Esophagus muscularis mucosa (tissue), 3 donors: ENCODE results near the gene REPS2.

Experiments used
- POLR2A ChIP-seq: fragments of 450-650 bp; IDR thresholded peaks from one replicate; pipeline ENCODE4 v1.6.1; 2017; ENCODE audit warnings: antibody characterized with exemption, moderate library complexity, mild to moderate bottlenecking, low read depth
- TF ChIP-seq, protein P1 (sequence below), 3 experiments: fragments of 200-600 bp in 2 of 3; fragments of 450-650 bp in 1 of 3; sonication (generic) in 2 of 3; IDR thresholded peaks; one replicate each; pipeline ENCODE4 v1.5.1; 2017 to 2019; ENCODE audit warnings: antibody characterized with exemption in 3 of 3, mild to moderate bottlenecking in 2 of 3, moderate library complexity in 1 of 3

DNA sequence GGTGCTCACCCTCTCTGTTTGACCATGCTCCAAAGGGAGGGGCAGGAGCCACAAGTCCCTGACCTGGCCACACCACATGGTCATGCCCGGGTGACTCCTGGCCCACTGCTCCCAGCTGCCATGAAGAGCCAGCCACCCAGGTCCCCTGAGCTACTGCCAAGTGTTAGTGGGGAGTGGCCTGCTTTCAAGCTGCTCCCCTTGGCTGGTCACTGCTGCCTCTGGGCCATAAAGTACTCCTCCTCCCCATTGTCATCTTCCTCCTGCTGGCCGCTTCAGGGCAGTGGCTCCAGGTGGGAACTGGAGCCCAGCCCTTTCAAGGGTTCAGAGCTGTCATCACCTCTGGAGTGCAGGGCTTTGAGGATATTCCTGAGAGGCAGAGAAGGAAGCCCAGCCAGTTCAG is 49.0 kb upstream of the REPS2 start:
- TF ChIP-seq, protein P1, sequence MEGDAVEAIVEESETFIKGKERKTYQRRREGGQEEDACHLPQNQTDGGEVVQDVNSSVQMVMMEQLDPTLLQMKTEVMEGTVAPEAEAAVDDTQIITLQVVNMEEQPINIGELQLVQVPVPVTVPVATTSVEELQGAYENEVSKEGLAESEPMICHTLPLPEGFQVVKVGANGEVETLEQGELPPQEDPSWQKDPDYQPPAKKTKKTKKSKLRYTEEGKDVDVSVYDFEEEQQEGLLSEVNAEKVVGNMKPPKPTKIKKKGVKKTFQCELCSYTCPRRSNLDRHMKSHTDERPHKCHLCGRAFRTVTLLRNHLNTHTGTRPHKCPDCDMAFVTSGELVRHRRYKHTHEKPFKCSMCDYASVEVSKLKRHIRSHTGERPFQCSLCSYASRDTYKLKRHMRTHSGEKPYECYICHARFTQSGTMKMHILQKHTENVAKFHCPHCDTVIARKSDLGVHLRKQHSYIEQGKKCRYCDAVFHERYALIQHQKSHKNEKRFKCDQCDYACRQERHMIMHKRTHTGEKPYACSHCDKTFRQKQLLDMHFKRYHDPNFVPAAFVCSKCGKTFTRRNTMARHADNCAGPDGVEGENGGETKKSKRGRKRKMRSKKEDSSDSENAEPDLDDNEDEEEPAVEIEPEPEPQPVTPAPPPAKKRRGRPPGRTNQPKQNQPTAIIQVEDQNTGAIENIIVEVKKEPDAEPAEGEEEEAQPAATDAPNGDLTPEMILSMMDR (IDR thresholded peaks at IDR 0.05): no peak
- no peak for TF ChIP-seq POLR2A
